Astrocyte of the spinal cord (primary cell): Measurements from ENCODE around the gene ASIC2.

ENCODE experiments used
- DNase-seq: peaks from one replicate; pipeline ENCODE4 v3.0.0; 2011; ENCODE audit warnings: low read depth, low spot score
- H3K4me3 ChIP-seq: 2 replicates; pipeline ENCODE4 v1.5.1; 2011; ENCODE audit warnings: low read depth, mild to moderate bottlenecking, low read length, moderate library complexity
- in situ Hi-C: cut with HindIII; loops from 2 replicates; pipeline ENCODE4 v1.10.0; 2017; ENCODE audit warnings: low sequenced_read_pairs
- TF ChIP-seq, protein P1 (sequence below): IDR thresholded peaks from 2 replicates; pipeline ENCODE4 v1.5.1; 2012; ENCODE audit warnings: low read depth, mild to moderate bottlenecking, low read length, inconsistent platforms

The ASIC2 gene

DNA sequence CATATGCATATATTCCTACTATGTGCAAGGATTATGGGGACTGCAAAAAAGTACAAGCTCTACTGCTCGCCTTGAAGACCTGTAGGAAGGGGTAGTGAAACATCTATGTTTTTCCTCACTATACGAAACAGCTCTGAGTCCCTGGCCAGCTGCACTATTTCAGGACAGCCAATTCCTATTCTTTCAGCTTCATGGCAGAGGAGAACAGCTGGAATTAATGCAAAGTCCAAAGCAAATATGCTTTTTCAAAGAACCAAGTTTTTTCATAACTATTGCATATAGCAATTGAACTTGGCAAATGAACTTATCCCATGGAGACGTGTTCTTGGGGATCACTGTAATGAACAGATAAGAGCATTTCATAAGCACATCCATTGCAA lies 179.1 kb downstream of the ASIC2 start:
- TF ChIP-seq, protein P1, sequence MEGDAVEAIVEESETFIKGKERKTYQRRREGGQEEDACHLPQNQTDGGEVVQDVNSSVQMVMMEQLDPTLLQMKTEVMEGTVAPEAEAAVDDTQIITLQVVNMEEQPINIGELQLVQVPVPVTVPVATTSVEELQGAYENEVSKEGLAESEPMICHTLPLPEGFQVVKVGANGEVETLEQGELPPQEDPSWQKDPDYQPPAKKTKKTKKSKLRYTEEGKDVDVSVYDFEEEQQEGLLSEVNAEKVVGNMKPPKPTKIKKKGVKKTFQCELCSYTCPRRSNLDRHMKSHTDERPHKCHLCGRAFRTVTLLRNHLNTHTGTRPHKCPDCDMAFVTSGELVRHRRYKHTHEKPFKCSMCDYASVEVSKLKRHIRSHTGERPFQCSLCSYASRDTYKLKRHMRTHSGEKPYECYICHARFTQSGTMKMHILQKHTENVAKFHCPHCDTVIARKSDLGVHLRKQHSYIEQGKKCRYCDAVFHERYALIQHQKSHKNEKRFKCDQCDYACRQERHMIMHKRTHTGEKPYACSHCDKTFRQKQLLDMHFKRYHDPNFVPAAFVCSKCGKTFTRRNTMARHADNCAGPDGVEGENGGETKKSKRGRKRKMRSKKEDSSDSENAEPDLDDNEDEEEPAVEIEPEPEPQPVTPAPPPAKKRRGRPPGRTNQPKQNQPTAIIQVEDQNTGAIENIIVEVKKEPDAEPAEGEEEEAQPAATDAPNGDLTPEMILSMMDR: no peak
- no peak overlapping the region for H3K4me3 ChIP-seq
- in situ Hi-C loops: no loop called here
- DNase-seq: no peak

DNA sequence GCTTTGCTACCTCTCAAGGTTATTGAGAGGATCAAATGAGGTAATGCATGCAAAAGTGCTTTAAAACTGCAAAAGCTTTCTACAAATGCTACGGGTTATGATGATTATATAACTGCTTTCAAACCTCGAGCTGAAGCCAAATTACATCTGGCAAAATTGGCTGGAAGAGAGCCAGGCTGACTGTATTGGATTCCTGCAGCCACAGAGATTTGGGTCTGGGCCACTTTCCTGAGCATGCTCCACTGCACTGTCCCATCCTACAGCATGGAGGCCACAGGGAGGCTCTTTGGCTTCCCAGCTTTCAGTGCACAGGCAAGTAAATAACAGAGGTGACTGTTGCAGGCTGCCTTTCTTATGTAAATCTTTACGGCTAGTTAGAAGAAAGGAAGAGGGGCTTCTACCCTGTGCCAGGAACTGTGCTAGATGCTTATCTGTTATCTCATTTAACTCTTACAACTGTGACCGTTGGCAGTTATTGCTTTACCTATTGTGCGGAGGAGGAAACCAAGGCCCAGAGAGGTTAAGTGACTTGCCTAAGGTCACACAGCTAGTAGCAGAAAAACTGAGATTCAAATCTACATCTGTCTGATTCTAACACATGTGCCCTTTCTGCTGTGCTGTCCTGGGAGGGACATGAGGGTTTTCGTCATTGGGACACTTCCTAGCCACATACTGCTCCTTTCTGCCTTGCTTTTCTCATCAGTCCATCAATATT lies 179.7 kb downstream of the ASIC2 start:
- no peak for DNase-seq
- in situ Hi-C loops: no loop called here
- TF ChIP-seq, protein P1: no peak
- H3K4me3 ChIP-seq: no peak overlapping the region

DNA sequence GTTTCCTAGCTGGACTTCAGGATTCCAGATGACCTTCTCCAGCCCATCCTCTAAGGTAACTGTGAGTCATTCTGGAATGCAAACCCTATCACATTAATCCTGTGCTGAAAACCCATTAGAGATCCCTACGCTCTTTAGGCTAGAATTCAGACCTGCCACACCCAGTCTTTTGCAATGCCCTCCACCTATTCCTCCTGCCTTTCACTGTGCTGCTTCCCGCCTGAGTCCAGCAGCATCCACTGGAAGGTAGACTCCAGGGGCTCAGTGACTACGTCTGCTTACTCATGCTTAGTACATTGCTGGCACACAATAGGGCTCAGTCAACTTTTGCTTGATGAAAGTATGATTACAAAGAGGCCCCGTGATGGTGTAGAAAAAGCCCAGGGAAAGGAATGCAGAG lies 180.3 kb downstream of the ASIC2 start:
- DNase-seq: peak; percentile 3
- TF ChIP-seq, protein P1: no peak
- in situ Hi-C loops: no loop called here
- H3K4me3 ChIP-seq: no peak overlapping the region

DNA sequence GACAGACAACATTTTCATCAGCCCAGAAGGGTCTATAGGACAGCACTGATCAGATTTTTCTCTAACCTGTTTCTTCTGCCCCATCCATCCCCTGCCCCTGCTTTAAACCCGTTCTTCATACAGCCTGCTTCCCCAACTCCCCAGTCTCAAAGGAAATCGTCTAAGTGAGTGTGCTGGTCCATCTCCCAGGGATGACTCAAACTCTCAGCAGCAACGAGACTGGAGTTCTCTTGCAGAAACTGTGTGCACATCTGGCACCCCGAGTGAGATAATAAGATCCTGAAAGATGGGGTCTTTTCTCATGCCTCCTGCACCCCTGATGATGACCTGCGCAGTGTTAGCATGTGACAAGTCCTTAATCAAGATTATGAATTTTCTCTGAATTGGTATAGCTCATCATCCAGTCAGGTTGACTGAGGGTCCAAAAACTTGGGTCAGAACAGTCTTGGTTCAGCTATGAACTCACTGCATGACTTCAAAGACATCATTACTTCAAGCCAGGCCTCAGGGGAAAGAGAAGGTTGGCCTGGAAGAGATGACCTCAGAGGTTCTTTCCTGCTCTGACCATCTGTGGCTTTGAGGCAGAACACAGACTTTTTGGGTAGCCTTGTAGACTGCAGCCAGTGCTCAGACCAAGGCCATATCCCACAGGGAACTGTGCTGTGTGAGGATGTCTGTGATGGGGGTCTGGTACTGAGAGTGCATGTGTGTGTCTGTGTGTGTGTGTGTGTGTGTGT lies 183.6 kb downstream of the ASIC2 start:
- in situ Hi-C loops: no loop called here
- no peak overlapping the region for H3K4me3 ChIP-seq
- no peak for DNase-seq
- TF ChIP-seq, protein P1: no peak

DNA sequence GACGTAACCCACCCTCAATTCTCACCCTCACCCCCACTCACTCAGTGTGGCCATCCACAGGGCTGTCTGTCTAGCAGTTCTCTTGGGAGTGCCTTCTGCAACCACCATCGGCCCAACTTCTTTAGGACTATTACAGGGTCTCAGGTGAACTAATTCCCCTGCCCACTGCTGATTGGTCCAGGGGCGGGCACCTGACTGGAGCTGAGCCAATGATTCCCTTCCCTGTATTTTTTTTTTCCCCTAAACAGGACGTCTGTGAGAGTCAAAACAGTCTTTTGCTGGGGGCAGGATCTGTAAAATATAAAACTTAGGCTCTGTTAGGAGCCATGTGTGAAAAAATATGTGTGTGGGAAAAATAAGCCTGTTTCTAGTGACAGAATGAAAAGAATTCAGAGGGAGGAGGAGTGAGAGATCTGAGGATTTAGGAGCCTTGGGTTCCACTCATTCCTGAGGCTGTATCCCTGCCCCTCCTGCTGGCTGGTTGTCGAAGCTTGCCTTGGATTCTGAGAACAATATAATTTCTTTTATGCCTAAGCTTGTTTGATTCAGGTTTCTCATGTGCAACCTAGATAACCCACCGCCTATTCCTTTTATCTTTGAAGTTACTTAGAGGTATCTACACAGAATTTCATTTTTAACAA lies 186.4 kb downstream of the ASIC2 start:
- TF ChIP-seq, protein P1: no peak
- in situ Hi-C loops: no loop called here
- no peak overlapping the region for H3K4me3 ChIP-seq
- DNase-seq: no peak

DNA sequence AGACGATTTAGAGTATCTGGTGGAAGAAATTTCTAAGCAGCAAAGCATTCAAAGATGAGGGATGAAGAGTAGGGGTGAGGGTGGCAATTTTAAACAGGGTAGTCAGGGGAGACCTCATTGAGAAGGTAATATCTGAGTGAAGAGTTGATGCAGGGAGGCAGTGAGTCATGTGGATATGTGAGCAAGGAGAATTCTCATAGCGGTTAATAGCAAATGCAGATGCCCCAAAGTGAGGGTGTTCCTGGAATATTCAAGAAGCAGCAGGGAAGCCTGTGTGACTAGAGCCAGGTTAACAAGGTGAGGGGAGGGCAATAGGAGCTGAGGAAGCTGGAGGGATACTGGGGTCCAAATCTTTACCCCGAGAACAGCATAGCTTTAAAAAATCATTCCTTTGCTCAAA lies 187.2 kb downstream of the ASIC2 start:
- in situ Hi-C loops: no loop called here
- no peak for DNase-seq
- TF ChIP-seq, protein P1: no peak
- no peak overlapping the region for H3K4me3 ChIP-seq
